Fibroblast of lung (primary cell): Measurements from ENCODE around the gene CALCOCO1. TPM values are rescaled to one million over a fixed set of nuclear protein-coding genes. Genes with fewer than 3 reads are reported as not detected.

Experiments
- DNase-seq, 2 donors: peaks; one replicate each; pipeline versions ENCODE4 v3.0.0 to v3.0.0-alpha.2; 2010; ENCODE audit warnings: low read depth in 2 of 2
- H2AFZ ChIP-seq: 2 replicates; pipeline ENCODE4 v1.5.1; 2012; ENCODE audit warnings: low read length, control low read depth, inconsistent platforms
- H3K27ac ChIP-seq: 2 replicates; pipeline ENCODE4 v1.5.1; 2011; ENCODE audit warnings: low read length, control low read depth; ENCODE audit not compliant: insufficient read depth
- H3K27me3 ChIP-seq: 2 replicates; pipeline ENCODE4 v1.5.1; 2011; ENCODE audit warnings: mild to moderate bottlenecking, low read length; ENCODE audit not compliant: control insufficient read depth, insufficient read depth
- H3K36me3 ChIP-seq: 2 replicates; pipeline ENCODE4 v1.5.1; 2011; ENCODE audit warnings: low read length; ENCODE audit not compliant: control insufficient read depth, insufficient read depth
- H3K4me1 ChIP-seq: 2 replicates; pipeline ENCODE4 v1.5.1; 2011; ENCODE audit warnings: low read length; ENCODE audit not compliant: control insufficient read depth, insufficient read depth; ENCODE audit errors: extremely low read depth
- H3K4me2 ChIP-seq: 2 replicates; pipeline ENCODE4 v1.5.1; 2011; ENCODE audit warnings: low read length, control low read depth; ENCODE audit not compliant: insufficient read depth; ENCODE audit errors: extremely low read depth
- H3K4me3 ChIP-seq, 4 experiments: fragments of 200-600 bp in 1 of 4; sonication (generic) in 1 of 4; replicated peaks in 1 of 4; 2 replicates each; pipeline ENCODE4 v1.5.1; 2011 to 2016; ENCODE audit warnings: low read length in 4 of 4, low read depth in 3 of 4, mild to moderate bottlenecking in 3 of 4, control low read depth in 2 of 4, inconsistent platforms in 1 of 4, mixed read lengths in 1 of 4; ENCODE audit not compliant: insufficient read depth in 1 of 4; ENCODE audit errors: control extremely low read depth in 1 of 4
- H3K79me2 ChIP-seq: 2 replicates; pipeline ENCODE4 v1.5.1; 2012; ENCODE audit warnings: mild to moderate bottlenecking, low read length, inconsistent platforms; ENCODE audit not compliant: control insufficient read depth, insufficient read depth
- H3K9ac ChIP-seq: 2 replicates; pipeline ENCODE4 v1.5.1; 2011; ENCODE audit warnings: mild to moderate bottlenecking, low read length, control low read depth; ENCODE audit not compliant: insufficient read depth
- H3K9me3 ChIP-seq: 2 replicates; pipeline ENCODE4 v1.5.1; 2012; ENCODE audit warnings: low read depth, low read length; ENCODE audit not compliant: control insufficient read depth, insufficient read depth
- H4K20me1 ChIP-seq: 2 replicates; pipeline ENCODE4 v1.5.1; 2011; ENCODE audit warnings: low read length; ENCODE audit not compliant: control insufficient read depth, insufficient read depth; ENCODE audit errors: extremely low read depth
- CTCF ChIP-seq, 2 donors: IDR thresholded peaks in 1 of 2; conservative IDR thresholded peaks in 1 of 2; 1 replicate in 1 of 2; 2 replicates in 1 of 2; pipeline ENCODE4 v1.5.1; 2011 to 2012; ENCODE audit warnings: low read length in 2 of 2, control low read depth in 1 of 2, inconsistent platforms in 1 of 2, low read depth in 1 of 2, mild to moderate bottlenecking in 1 of 2
- EZH2 ChIP-seq: IDR thresholded peaks from 2 replicates; pipeline ENCODE4 v1.5.1; 2012; ENCODE audit warnings: low read length, control low read depth, mild to moderate bottlenecking; ENCODE audit errors: missing control alignments
- polyA plus RNA-seq, 2 donors: library from polyadenylated mRNA; depleted of rRNA in 1 of 2; stranded (reverse) in 1 of 2; unstranded in 1 of 2; fragments of >200 nt; gene quantifications; 2 replicates each; pipeline ENCODE4 v1.2.1, GENCODE V29; 2011 to 2012; ENCODE audit warnings: missing spikeins in 1 of 2
- total RNA-seq: library from RNA; depleted of rRNA; stranded (reverse); fragments of >200 nt; gene quantifications from 2 replicates; pipeline ENCODE4 v1.2.1, GENCODE V29; 2014

The CALCOCO1 gene
- total and polyA plus RNA-seq, 2 donors (not counting 1 experiment from before 2014, with no cell fraction given), result 116 to 125 TPM

GRCh38 chr12:53670308-53670707 lies 56.9 kb downstream of the CALCOCO1 start:
- Histone ChIP-seq H3K9ac (no peak overlapping the region), H3K4me1 (no peaks in the 10 kb centered on the region), H3K79me2 (peaks cover 29% of the 10 kb centered on the region), H3K27ac (no peak overlapping the region), H3K36me3 (peaks cover 18% of the 10 kb centered on the region), H3K4me2 (no peak overlapping the region), H4K20me1 (no peaks in the 10 kb centered on the region), H3K27me3 (no peaks in the 10 kb centered on the region), H2AFZ (no peak overlapping the region), H3K9me3 (no peaks in the 10 kb centered on the region), H3K4me3 (no peak overlapping the region)
- TF ChIP-seq CTCF (conservative IDR thresholded peaks at IDR 0.05 in 1 of 2, IDR thresholded peaks at IDR 0.05 in 1 of 2; ENCODE audit: low read depth in 1 of 2, low read length in 2 of 2) (no peak), EZH2 (no peak)
- DNase-seq, result peak in 1 of 2 donors; percentile 36

- peaks cover 17% of the 10 kb centered on the region for H3K36me3 ChIP-seq
- H4K20me1 ChIP-seq, result no peaks in the 10 kb centered on the region
- TF ChIP-seq CTCF (conservative IDR thresholded peaks at IDR 0.05 in 1 of 2, IDR thresholded peaks at IDR 0.05 in 1 of 2; ENCODE audit: low read depth in 1 of 2, low read length in 2 of 2) (no peak), EZH2 (no peak)
- H2AFZ ChIP-seq, result no peak overlapping the region
- no peak overlapping the region for H3K27ac ChIP-seq
- peaks cover 10% of the 10 kb centered on the region for H3K79me2 ChIP-seq
- no peaks in the 10 kb centered on the region for H3K27me3 ChIP-seq
- H3K9ac ChIP-seq, result no peak overlapping the region
- no peak overlapping the region for H3K4me2 ChIP-seq
- H3K4me1 ChIP-seq, result no peaks in the 10 kb centered on the region
- H3K4me3 ChIP-seq, result no peak overlapping the region
- DNase-seq, result no peak
- H3K9me3 ChIP-seq, result no peaks in the 10 kb centered on the region
Measured at GRCh38 chr12:53667080-53667479, 60.2 kb downstream of the CALCOCO1 start.

DNA sequence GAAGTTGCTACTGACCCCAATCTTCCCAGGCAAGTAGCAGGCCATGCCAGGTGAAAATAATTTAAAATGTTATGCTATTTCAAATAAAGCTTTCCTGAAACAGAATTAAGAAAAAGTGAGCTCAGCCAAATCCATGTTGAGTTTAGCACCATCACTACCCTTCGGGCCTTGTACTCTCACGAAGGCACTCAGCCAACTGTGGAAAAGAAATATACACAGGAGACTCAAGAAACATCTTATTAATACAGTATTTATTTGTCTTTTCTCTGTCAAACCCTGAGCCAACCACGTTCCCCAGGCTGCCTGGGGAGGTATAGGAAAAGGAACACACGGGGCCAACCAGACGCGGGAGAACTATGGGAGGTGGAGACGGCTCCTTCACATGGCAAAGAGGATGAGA lies 62.3 kb downstream of the CALCOCO1 start:
- TF ChIP-seq CTCF (conservative IDR thresholded peaks at IDR 0.05 in 1 of 2, IDR thresholded peaks at IDR 0.05 in 1 of 2; ENCODE audit: low read depth in 1 of 2, low read length in 2 of 2) (no peak), EZH2 (no peak)
- no peak for DNase-seq
- no peak overlapping the region for H3K9ac ChIP-seq
- H3K9me3 ChIP-seq, result no peaks in the 10 kb centered on the region
- no peak overlapping the region for H2AFZ ChIP-seq
- H3K36me3 ChIP-seq, result peaks cover 14% of the 10 kb centered on the region
- H3K27ac ChIP-seq, result no peak overlapping the region
- H3K4me2 ChIP-seq, result no peak overlapping the region
- no peaks in the 10 kb centered on the region for H3K27me3 ChIP-seq
- H4K20me1 ChIP-seq, result no peaks in the 10 kb centered on the region
- peaks cover 6% of the 10 kb centered on the region for H3K79me2 ChIP-seq
- no peak overlapping the region for H3K4me3 ChIP-seq
- no peaks in the 10 kb centered on the region for H3K4me1 ChIP-seq
